Ovary (tissue), 9 donors: Measurements from ENCODE around the gene VARS2. TPM values are rescaled to one million over a fixed set of nuclear protein-coding genes. Genes with fewer than 3 reads are reported as not detected.
"Not testable (repeated sequence)": the region's sequence is repeated elsewhere in the genome, so short reads cannot be mapped to it uniquely, and the experiment has no call there.

Experiments used
- DNase-seq, 5 donors: peaks; one replicate each; pipeline ENCODE4 v3.0.0-alpha.2; 2019 to 2020
- H3K27ac ChIP-seq, 2 donors: fragments of 200-600 bp; one replicate each; pipeline versions ENCODE4 v1.5.1 to v1.8.0; 2019 to 2022
- H3K27me3 ChIP-seq: fragments of 200-600 bp; one replicate; pipeline ENCODE4 v1.8.0; 2022
- H3K36me3 ChIP-seq: fragments of 200-600 bp; sonication (generic); one replicate; pipeline ENCODE4 v1.5.1; 2019
- H3K4me1 ChIP-seq: one replicate; pipeline ENCODE4 v1.8.1; 2013; ENCODE audit warnings: mild to moderate bottlenecking, moderate library complexity; ENCODE audit not compliant: insufficient read depth
- H3K4me3 ChIP-seq: fragments of 200-600 bp; sonication (generic); one replicate; pipeline ENCODE4 v1.5.1; 2017
- H3K9me3 ChIP-seq, 2 donors: fragments of 200-600 bp in 1 of 2; sonication (generic) in 1 of 2; one replicate each; pipeline versions ENCODE4 v1.5.1 to v1.8.1; 2013 to 2019; ENCODE audit warnings: mild to moderate bottlenecking in 1 of 2, moderate library complexity in 1 of 2
- CTCF ChIP-seq, 3 donors: fragments of 450-650 bp in 2 of 3; fragments of 200-600 bp in 1 of 3; IDR thresholded peaks; one replicate each; pipeline versions ENCODE4 v1.5.1 to v1.8.0; 2016 to 2022; ENCODE audit warnings: antibody characterized with exemption in 3 of 3, mild to moderate bottlenecking in 1 of 3
- EP300 ChIP-seq: sonication (generic); formaldehyde crosslinking; IDR thresholded peaks from one replicate; pipeline ENCODE4 v1.6.1; 2017; ENCODE audit warnings: antibody characterized with exemption
- POLR2A ChIP-seq: fragments of 450-650 bp; IDR thresholded peaks from one replicate; pipeline ENCODE4 v1.6.1; 2017; ENCODE audit warnings: antibody characterized with exemption, mild to moderate bottlenecking, moderate library complexity
- WGBS, 3 donors: extraction: QIAGEN DNeasy Blood & Tissue Kit in 1 of 3; methylation state at CpG; one replicate each; pipeline versions ENCODE4 v1.1.5 to v1.1.7; 2013 to 2017; 5-methylcytosine and 5-hydroxymethylcytosine counted together
- intact Hi-C, 4 donors: fragments of 100-400 bp; cut with DNase I; formaldehyde crosslinking; loops; one replicate each; pipeline versions ENCODE4 v1.11.0 to v1.15.1; 2022 to 2023
- polyA plus RNA-seq, 2 donors: library from polyadenylated mRNA; stranded (reverse); fragments of 200-250 nt in 1 of 2; fragments of 350-450 nt in 1 of 2; fragmentation: Illumina TruSeq in 1 of 2; extraction: RNeasy Lipid Tissue Mini Kit (QIAGEN cat#74804) in 1 of 2; gene quantifications; one replicate each; pipeline ENCODE4 v1.2.3, GENCODE V29; 2013 to 2014
- total RNA-seq, 7 donors: library from RNA; depleted of rRNA in 2 of 7; stranded (reverse); fragments of >200 nt in 2 of 7; fragmentation: NEBNext Ultra II Directional in 3 of 7; extraction: Animal tissue kit (Norgen Biotek cat#: 25700) in 3 of 7; gene quantifications; one replicate each; pipeline versions ENCODE4 v1.1.0 to v1.2.4, GENCODE V29; 2016 to 2023
- donor health status: DM: no; HTN: no; CAD: no; lungs with moderate emphysema.
- donor health status: DM: no; HTN: no; CAD: no.
- donor health status: Bipolar disorder and iron deficiency.
- donor health status: DM: yes; HTN: yes; CAD: no.
- donor health status: DM: no; HTN: no; CAD: no.
- donor health status: DM: yes; HTN: yes; CAD: no.

Gene VARS2
- total and polyA plus RNA-seq, 9 donors: 6.7 to 32.3 (median 19.8) TPM

- Histone ChIP-seq H3K9me3 (no peaks in the 10 kb centered on the region), H3K27me3 (no peaks in the 10 kb centered on the region), H3K27ac (no peak overlapping the region), H3K4me3 (no peak overlapping the region), H3K4me1 (no peaks in the 10 kb centered on the region), H3K36me3 (no peaks in the 10 kb centered on the region)
- no peak for DNase-seq
- TF ChIP-seq POLR2A (no peak), CTCF (IDR thresholded peaks at IDR 0.05) (no peak), EP300 (no peak)
- intact Hi-C loops: no loop called here
- 67 to 73% (median 68%) methylated on average over 1 of the region's 1 CpG for WGBS, 3 donors
Measured at GRCh38 chr6:30900863-30901417, 13.1 kb upstream of the VARS2 start.

GRCh38 chr6:30901436-30901835 lies 12.6 kb upstream of the VARS2 start:
- TF ChIP-seq POLR2A: no peak
- no peak for TF ChIP-seq CTCF (IDR thresholded peaks at IDR 0.05)
- TF ChIP-seq EP300: no peak
- intact Hi-C loops: no loop called here
- no peaks in the 10 kb centered on the region for H3K36me3 ChIP-seq
- H3K4me1 ChIP-seq: no peaks in the 10 kb centered on the region
- no peak overlapping the region for H3K4me3 ChIP-seq
- no peaks in the 10 kb centered on the region for H3K9me3 ChIP-seq
- H3K27me3 ChIP-seq: no peaks in the 10 kb centered on the region
- H3K27ac ChIP-seq: no peak overlapping the region
- no peak for DNase-seq

GRCh38 chr6:30902196-30902595 lies 11.8 kb upstream of the VARS2 start:
- H3K36me3 ChIP-seq, H3K9me3 ChIP-seq, DNase-seq, H3K4me1 ChIP-seq, H3K27me3 ChIP-seq, intact Hi-C loops, H3K4me3 ChIP-seq, H3K27ac ChIP-seq: not testable (repeated sequence)
- WGBS, 3 donors: 59 to 65% (median 60%) methylated on average over 9 of the region's 9 CpGs

GRCh38 chr6:30902709-30903108 lies 11.3 kb upstream of the VARS2 start:
- Histone ChIP-seq H3K27ac (no peak overlapping the region), H3K36me3 (no peaks in the 10 kb centered on the region), H3K9me3 (no peaks in the 10 kb centered on the region), H3K4me1 (no peaks in the 10 kb centered on the region), H3K4me3 (no peak overlapping the region), H3K27me3 (no peaks in the 10 kb centered on the region)
- DNase-seq: no peak
- intact Hi-C loops: no loop called here
- 25 to 39% (median 25%) methylated on average over 5 of the region's 5 CpGs for WGBS, 3 donors
- TF ChIP-seq EP300 (no peak), CTCF (IDR thresholded peaks at IDR 0.05) (no peak), POLR2A (no peak)

- Histone ChIP-seq H3K27ac (no peak overlapping the region), H3K4me3 (no peak overlapping the region), H3K4me1 (no peaks in the 10 kb centered on the region), H3K27me3 (no peaks in the 10 kb centered on the region), H3K9me3 (no peaks in the 10 kb centered on the region), H3K36me3 (no peaks in the 10 kb centered on the region)
- no peak for DNase-seq
- intact Hi-C loops: no loop called here
- TF ChIP-seq POLR2A: no peak
- TF ChIP-seq EP300: no peak
- no peak for TF ChIP-seq CTCF (IDR thresholded peaks at IDR 0.05)
- WGBS, 3 donors: 88 to 97% (median 90%) methylated on average over 4 of the region's 4 CpGs
Measured at GRCh38 chr6:30903236-30903635, 10.8 kb upstream of the VARS2 start.

- H3K27ac ChIP-seq, H3K27me3 ChIP-seq, intact Hi-C loops, H3K36me3 ChIP-seq, DNase-seq, H3K9me3 ChIP-seq, H3K4me1 ChIP-seq: not testable (repeated sequence)
- 26 to 33% (median 28%) methylated on average over 16 of the region's 16 CpGs for WGBS, 3 donors
- H3K4me3 ChIP-seq: peak overlapping the region; percentile 86
Measured at GRCh38 chr6:30907290-30907757, 6.7 kb upstream of the VARS2 start.
